ENCODE data around the gene PLEKHG7. TPM values are rescaled to one million over a fixed set of nuclear protein-coding genes. Genes with fewer than 3 reads are reported as not detected.
"Not testable (repeated sequence)": the region's sequence is repeated elsewhere in the genome, so short reads cannot be mapped to it uniquely, and the experiment has no call there.

PLEKHG7 gene
- not detected for total RNA-seq
- long read RNA-seq: 0 reads

DNA sequence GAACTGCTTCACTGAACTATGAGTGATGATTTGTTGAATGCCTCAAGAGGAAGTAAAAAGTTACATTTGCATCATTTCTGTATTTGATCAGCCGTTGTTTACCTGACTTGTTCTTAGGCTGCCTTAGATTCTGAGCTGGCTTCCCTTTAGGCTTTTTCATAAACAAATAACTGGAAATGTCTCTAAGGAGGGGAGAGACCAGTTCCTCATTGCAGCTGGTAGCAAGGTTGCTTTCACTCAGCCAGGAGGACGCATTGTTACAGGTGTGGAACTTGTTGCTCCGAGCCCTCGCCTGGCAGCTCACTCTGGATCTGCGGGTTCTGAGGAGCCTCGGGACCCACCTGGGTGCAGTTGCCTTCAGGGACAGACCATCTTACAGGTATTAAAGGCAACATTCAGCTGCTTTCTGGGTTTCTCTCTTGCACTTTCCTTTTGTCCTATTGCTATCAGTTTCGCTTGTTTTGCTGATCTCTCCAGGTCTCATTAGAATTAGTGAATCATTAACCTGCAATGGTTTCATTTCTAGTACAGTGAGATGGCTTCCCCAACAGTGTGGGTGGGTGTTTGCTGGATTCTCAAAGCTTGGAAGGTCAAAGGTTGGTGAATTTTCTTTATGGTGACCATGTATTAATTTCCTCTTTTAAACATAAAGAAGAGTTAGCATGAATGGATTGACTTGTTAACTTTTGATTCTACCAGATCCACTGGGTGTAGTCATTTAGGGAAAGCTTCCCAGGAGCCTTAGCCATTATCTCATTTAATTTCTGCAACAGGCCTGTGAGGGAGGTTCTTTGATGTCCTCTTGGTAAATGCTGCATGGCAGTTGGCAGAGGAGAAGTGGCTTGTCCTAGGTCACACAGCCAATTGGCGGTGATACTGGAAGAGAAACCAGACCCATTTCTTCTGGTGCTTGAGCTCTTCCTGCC, at the start of gene PLEKHG7:
PLEKHG7 (plus strand) TSS at position 236 of the 926 bp plus-strand sequence. CDS start 3,643 bp downstream, outside the sequence.
- DNase-seq (ENCODE audit: low spot score): no peak

GRCh38 chr12:92654256-92654655, 48.5 kb upstream of the PLEKHG7 start:
- DNase-seq (ENCODE audit: low spot score): not testable (repeated sequence)

DNA sequence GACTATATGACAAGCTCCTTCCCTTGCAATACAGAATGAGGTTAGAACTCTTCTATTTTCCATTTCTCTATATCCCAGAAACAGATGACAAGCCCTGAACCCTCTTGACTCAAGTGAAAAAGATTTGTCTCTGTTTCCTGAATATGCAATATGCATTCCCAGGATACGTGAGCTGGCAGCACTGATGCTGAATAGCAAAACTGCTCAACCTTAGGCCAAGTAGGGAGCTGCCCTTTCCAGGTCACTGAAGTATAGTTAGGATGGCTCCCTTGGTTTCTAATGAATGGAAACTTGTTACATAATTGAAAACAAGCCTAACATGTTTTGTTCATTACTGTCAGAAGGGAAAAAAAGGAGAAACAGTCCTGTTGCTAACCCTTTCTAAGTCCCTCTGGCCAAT, 47.9 kb upstream of the PLEKHG7 start:
- DNase-seq (ENCODE audit: low spot score): no peak

GRCh38 chr12:92656911-92657310, 45.9 kb upstream of the PLEKHG7 start:
- no peak for DNase-seq (ENCODE audit: low spot score)

DNA sequence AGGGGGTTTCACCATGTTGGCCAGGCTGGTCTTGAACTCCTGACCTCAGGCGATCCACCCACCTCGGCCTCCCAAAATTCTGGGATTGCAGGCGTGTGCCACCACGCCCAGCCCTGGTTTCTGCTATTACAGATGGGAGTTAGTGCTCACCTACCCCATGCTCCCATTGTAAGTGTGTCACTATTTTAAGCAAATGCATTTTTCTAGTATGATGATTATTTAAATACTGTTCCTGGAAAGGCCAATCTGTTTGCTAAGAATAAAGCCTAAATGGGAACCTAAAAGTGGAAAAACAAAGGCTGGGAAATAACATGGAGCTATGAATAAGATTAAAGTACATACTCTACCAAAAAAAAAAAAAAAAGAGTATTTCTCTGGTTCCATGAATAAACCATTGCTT, 45.0 kb upstream of the PLEKHG7 start:
- DNase-seq (ENCODE audit: low spot score): no peak

GRCh38 chr12:92658611-92659010, 44.2 kb upstream of the PLEKHG7 start:
- DNase-seq (ENCODE audit: low spot score): no peak

- DNase-seq (ENCODE audit: low spot score): no peak
Measured at GRCh38 chr12:92661269-92661668, 41.5 kb upstream of the PLEKHG7 start.

DNA sequence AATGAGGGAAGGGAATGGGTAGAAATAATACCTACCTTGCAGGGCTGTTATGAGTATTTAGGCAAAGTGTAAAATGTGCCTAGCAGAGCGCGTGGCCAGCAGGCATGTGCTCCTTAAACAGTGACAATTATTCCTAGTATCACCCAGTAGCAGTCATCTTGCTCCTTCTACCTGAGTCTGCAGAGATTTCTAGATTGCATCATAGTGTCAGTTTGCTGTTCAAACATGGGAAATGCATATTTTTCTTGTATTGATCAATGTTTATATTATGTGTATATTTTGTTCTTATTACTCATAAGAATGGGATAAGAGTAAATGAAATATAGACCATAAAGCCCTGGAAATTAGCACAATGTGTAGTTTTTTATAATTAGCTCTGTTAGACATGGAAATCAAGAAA, 37.3 kb upstream of the PLEKHG7 start:
- no peak for DNase-seq (ENCODE audit: low spot score)

DNA sequence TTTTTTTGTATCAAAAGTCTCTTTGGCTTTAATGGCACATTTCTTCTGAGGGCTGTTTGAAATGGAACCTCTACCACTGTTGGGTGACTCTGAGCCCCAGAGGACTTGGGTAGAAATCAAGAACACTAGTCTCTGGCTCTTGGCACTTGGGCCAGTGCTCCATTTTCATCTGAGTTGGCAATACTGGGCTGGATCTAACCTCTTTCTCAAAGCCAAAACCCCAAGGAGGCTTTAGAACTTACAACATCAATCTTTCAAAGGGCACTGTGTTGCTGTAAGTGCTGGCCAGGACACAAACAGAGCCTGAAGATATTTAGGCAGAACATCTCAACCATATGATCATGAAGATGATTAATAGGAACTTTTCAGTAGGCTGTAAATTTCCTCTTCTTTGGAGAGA, 34.0 kb upstream of the PLEKHG7 start:
- no peak for DNase-seq (ENCODE audit: low spot score)

DNA sequence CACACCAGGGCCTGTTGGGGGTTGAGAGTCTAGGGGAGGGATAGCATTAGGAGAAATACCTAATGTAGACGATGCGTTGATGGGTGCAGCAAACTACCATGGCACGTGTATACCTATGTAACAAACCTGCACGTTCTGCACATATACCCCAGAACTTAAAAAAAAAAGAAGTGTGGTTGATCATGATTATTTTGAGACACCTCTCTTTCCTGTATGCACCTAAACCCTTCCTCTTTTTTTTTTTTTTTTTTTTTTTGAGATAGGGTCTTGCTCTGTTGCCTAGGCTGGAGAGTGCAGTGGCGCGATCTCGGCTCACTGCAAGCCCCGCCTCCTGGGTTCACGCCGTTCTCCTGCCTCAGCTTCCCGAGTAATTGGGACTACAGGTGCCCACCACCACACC, 31.3 kb upstream of the PLEKHG7 start:
- not testable (repeated sequence) for DNase-seq (ENCODE audit: low spot score)

- no peak for DNase-seq (ENCODE audit: low spot score)
Measured at GRCh38 chr12:92673756-92674155, 29.0 kb upstream of the PLEKHG7 start.

DNA sequence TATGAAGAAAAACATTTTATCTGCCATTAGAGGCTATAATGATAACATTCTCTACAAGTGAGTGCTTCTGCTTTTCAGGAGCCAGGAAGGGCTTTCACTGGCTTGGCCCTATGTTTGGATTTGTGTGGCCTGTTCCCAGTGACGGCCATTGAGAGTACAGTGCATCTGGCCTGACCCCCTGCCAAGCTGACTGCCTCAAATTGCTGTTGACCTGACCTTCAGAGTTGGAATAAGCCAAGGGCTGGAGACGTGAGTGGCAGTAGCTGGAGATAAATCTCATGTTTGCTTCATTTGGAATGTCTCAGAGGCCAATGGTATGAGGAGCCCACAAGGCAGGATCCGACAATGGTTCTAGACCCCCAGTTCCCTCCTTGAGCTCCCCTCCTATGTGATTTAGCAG, 28.3 kb upstream of the PLEKHG7 start:
- DNase-seq (ENCODE audit: low spot score): no peak

DNA sequence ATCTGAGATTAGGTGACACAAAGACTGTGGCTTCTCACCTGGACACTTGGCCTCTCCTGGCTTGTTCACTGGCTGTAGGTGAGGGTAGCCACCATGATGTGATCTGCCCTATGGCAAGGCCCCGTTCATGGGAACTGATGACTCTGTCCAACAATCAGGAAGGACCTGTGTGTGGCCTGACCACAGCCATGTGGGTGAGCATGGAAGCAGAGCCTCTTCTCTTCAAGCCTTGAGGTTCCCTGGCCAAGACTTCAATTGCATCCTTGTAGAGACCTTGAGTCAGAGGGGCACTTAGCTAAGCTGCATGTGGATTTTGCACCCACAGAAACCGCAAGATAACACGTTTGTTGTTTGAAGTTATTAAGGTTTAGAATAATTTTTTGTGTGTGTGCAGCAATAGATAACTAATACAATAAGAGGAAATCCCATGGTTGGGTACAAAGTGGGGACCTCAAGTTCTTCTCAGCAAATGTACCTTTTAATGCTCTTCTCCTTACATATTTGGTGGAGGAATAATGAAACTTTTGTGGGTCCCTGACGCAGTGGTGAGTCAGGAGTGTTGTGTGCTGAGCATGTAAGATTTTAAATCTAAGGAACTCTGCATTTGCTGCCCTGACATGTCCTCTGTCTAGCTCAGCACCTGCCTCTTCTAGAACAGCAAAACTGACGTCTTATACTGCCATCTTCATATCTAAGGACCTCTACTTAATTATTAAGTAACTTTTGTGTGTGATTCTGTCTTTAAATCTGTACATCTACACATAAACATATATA, 27.5 kb upstream of the PLEKHG7 start:
- DNase-seq (ENCODE audit: low spot score): no peak

DNA sequence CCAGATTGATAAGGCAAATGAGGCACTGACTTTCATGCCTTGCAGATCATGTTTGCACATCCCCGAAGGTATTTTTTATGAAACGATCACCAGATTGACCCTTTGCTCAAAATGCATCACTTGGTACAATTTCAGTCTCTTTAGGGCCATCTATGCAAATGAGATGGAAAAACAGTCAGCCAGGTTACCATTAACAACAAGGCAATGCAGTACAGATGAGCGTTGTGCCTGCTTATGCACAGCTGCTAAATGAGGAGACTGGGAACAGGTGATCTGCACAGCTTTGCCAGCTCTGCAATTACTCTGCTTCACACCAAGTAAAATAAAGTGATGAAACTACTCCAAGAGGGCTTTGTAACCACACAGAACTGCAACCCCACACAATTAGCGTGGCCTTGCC, 26.1 kb upstream of the PLEKHG7 start:
- no peak for DNase-seq (ENCODE audit: low spot score)

DNA sequence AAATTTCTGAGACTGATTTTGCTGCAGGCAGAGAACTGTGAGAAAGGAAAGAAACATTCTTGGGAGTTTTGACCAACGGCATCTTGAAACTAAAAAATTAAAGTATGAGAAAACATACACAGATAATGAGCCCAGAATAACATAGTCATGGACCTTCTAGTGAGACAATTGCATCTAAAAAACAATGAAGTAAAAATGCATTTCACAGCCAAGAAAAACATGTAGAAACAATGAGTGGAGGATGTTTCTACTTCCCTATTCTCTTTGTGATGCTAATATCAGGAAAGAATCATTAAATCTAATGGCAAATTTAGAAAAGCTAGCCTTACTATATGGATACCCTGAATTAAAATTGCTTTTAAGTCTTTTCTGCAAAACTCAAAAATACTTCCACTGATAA, 12.2 kb upstream of the PLEKHG7 start:
- no peak for DNase-seq (ENCODE audit: low spot score)

DNA sequence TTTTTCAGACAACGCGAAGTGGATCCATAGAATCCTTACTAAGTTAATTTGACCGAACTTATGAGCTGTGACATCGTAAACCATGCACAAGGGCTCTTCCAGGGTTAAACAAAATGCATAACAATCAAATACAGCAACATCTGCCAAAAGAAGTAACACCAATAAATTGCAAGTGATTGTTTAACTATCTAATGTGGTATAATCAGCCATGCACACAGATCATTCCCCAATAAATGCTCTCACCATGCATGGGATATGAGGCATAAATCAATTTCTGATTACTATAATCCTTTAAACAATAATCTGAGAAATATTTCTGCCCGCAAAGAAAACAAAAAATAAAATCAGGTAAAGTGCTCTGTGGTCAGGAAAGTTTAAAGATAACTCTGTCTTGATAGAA, 7.7 kb upstream of the PLEKHG7 start:
- DNase-seq (ENCODE audit: low spot score): no peak

GRCh38 chr12:92695577-92695976, 7.2 kb upstream of the PLEKHG7 start:
- DNase-seq (ENCODE audit: low spot score): no peak

DNA sequence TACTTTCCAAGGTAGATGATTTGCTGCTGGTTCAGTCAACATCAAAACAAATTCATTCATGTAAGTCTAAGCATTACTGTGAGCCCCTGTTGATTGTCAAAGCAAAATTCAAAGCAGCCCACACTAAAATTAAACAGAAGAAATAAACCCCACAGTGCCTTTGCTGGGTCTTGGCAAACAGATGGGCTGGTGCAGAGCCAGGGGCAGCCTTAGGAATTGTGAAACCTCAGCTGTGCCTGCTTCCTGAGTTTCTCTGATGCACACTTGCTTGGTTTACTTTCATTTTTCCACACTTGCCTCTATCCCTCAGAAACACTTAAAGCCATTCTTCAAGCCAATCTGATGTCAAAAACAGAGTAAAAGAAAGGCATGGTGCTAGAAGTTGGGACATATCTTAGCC, 6.6 kb upstream of the PLEKHG7 start:
- no peak for DNase-seq (ENCODE audit: low spot score)

DNA sequence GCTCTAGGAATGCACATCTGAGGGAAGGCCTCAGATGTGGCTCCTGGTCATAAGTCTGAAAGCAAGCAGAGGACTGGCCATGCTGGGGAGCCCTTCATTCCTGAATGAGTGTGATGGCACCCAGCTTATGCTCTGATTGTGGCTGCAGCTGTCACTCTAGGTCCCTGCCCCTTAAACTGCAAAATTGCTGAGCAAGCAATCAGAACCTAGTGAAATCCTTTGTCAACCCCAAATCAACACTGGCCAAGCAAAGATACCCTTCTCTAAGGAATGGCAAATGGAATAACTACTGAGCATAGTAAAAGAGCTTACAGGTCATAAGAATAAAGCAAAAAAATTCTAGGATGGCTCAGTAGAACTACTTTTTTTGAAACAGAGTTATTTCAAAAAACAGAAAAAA, 4.3 kb upstream of the PLEKHG7 start:
- no peak for DNase-seq (ENCODE audit: low spot score)

- DNase-seq (ENCODE audit: low spot score): no peak
Measured at GRCh38 chr12:92701441-92701840, 1.3 kb upstream of the PLEKHG7 start.

DNA sequence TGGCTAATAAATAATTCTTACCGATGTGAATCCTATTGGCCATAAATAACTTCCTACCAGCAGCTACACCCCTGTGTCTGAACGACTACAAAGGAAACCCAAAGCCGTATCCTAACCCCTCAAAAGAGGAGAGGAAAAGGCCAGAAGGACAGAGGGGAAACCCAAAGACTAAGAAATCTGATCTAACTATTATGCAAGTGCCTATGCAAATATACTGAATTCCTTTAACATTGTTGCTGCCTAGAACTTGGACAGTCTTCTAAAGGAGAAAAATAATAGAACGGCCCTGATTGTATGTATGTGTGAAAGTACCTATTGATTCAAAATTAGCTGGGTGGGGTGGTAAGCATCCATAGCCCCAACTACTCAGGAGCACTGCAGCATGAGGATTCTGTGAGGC, 997 bp downstream of the PLEKHG7 start:
- no peak for DNase-seq (ENCODE audit: low spot score)

DNA sequence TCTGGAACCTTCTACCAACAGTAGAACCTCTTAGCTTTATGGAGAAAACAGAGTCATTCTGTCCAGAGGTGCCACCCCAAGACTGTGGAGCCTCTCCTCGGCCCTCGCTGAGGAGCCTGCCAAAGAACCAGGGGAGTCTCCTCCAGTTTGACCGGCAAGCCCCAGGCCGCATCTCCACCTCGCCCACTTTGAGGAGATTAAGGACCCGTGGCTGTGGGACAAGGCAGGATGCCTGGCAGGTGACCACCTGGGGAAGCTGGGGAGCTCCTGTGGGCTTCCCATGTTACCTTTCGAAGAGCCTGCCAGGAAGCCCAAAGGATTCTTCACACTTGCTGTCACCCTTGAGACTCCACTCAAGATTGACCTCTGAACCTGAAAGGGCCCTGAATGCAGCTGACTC, 3.8 kb downstream of the PLEKHG7 start:
- no peak for DNase-seq (ENCODE audit: low spot score)

Measured in mesenteric fat pad (tissue), 1 donor.